HG03039 (cell line): ENCODE results near the gene KLHL17.

Experiments used
- ATAC-seq: cut with Tn5 transposase; IDR thresholded peaks from one replicate; pipeline ENCODE4 v1.9.1; 2021; ENCODE audit warnings: mild to moderate bottlenecking, moderate library complexity; ENCODE audit not compliant: unreplicated experiment

The KLHL17 gene

DNA sequence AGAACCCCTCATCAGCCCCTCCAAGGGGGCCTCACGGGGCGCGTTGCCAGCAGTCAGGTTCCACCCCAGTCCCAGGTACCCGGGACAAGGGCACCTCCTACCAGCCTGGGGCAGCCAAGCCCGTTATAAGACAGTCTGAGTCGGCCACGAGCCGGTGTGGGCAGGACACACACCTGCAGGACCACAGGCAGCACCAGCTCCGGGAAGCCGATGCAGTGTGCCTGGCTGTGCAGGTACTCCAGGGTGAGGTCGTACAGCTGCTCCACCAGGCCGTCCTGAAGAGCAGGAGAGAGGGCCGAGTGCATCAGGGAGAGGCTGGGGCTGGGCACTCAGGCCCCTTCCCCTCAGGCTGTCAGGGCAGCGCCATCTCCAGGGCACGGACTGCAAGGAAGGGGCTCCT is 12.4 kb upstream of the KLHL17 start:
- no peak for ATAC-seq

DNA sequence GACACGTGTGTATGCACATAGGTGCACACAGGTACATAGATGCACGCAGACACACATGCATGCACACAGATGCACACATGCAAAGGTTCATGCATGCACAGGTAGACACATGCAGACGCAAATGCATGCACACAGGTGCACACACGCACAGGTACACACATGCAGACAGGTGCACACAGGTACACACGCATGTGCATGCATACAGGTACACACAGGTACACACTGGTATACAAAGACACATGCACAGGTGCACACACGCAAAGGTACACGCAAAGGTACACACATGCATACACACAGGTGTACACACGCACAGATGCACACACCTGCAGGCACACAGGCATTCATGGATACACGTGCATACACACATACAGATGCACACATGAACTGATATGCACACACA is 10.1 kb upstream of the KLHL17 start:
- ATAC-seq = no peak

DNA sequence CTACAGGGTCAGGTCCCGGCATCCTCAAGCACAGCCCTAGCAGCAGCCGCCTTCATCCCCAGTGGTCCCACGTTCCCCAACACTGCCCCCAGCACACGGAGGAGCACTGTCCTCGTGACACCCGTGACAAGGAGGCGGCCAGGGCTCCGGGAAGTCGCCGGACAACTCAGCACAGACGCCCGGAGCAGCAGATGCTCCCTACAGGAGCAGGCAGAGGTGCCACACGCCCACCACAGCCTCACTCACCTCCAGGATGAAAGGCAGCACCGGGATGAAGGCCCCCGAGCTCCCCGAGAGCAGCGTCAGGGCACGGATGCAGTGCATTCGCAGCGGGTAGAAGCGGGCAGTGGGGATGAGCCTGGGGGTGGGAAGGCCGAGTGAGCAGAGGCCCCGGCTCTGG is 9.5 kb upstream of the KLHL17 start:
- no peak for ATAC-seq

DNA sequence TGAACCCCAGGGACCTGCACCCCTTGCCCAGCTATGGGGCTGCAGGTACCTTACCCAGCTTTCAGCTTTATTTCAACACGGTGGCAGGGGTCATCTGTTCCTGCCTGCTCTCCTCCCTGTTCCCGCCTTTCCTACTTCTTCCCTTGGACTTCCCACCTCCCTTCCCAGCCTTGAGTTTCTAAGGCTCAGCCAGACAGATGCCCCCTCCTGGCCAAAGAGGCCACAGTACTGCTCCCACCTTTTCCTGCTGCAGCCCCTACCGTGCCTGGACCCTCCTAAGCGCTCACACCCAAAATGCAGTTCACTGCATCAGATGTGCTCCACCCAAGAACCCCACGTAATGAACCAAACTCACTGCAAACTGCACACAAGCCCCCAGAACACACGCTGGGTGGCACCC is 9.0 kb upstream of the KLHL17 start:
- no peak for ATAC-seq

DNA sequence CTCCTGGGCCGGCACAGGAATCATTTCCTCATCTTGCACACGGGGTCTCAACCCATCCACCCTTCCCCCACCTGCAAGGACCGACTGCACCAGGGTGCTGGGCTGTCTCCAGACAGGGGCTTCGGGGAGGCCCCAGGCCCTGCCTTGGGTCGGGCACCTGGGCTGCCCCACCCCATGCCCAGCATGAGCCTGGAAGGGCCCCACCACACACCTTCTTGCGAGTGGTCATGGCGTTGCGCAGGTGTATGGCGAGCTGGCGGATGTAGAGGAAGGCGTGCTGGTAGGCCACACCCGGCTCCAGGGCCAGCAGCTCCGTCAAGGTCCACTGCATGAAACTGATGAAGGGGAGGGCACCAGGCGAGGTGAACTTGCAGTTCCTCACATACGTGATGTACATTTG is 8.2 kb upstream of the KLHL17 start:
- ATAC-seq = no peak

DNA sequence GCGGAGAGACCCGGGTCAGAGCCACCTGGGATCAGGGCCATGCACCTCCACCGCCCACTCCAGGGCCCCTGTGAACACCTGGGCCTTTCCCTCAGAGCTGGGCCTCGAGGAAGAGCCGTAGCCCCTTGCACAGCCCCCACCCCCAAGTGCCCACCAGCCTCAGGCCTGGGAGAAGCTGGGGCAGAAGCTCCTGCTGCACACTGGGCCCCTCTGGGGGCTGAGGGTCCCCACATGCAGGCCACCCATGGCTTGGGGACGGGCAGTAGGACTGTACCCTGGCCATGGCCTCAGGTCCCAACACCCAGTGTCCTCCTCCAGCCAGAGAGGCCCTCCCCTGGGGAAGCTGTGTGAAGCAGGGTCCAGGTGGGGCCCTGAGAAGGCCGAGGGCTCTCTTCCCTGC is 7.8 kb upstream of the KLHL17 start:
- no peak for ATAC-seq

DNA sequence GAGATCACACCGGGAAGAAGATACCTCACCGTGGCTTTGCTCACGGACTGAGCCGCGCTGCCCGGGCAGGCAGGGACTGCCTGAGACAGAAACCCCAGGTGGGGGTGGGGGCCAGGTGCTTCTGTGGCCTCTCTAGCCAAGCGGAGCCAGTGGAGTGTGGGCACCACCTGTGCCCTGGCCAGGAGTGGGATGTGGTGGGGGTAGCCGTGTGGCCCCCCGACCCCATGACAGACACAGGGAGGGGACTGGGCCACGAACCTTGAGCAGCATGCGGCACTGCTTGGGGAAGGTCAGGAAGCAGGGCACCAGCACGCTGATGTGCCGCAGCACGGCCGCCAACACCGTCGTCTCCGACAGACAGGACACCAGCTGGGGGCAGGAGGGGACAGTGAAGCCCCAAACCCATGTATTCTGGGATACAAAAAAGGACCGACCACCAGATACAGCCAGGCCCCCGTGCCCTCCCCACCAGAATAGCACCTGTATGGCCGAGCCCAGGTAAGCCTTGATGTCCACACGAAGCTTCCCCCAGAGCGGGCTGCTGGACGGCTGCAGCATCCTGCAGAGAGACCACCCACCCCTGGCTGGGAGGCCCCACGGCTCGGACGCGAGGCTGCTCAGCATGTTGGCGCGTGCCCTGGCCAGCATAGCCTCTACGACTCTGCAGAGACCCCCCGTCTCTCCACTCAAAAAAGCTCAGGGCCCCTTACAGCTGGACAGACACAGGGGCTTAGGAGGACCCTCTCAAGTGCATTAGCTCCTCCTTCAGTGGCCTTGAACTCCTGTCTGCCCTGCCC is 6.7 kb upstream of the KLHL17 start:
- ATAC-seq = no peak

DNA sequence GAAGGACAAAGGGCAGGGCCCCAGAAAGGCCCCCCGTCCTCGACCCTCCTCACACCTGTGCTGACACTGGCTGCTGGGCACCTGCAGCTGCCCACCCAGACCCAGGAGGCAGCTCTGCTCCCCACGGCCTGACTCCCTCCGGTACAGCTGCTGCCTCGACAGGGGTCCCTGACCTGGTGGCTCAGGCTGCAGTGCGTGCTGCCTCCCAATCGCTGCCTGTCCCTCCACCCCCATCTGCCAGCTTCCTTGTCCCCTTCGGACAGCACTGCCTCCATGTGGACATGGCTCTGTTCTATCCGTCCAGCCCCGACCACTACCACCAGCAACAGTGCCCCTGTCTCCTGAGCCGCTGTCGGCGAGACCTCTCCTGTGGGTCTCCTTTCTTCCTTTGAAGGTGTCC is 5.5 kb upstream of the KLHL17 start:
- no peak for ATAC-seq

DNA sequence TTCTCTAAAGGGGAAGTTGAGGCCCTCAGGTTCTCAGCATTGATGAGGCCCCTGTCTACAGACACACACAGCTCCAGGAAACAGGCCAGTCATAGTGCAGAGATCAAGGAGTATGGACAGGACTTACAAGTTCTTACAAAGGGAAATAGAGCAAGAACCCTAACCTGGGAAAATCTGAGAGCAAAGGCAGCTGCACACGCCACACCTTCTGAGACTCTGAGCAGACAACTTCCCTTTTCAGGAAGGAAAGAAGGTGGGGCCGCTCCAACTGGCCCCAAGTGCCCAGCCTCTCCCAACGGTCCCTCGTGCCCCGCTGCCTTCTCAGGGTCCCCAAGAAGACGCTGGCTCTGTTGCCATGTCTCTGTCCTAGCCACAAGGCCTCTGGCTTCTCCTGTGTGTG is 4.9 kb upstream of the KLHL17 start:
- no peak for ATAC-seq

DNA sequence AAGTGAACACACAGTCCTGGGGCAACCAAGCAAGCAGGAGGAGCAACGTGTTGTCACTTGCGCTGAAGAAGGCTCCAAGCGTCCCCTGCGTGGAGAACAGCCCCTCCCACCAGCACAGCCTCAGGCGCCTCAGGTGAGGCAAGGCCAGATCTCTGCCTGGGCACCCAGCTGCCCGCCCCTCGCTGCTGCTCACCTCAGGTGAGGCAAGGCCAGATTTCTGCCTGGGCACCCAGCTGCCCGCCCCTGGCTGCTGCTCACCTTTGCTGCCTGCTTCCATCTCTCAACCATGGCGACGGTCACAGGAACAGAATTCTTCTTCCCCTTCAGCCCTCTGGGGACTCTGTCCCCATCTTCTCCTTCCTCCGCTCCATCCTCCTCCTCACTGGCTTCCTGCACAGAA is 3.7 kb upstream of the KLHL17 start:
- no peak for ATAC-seq

DNA sequence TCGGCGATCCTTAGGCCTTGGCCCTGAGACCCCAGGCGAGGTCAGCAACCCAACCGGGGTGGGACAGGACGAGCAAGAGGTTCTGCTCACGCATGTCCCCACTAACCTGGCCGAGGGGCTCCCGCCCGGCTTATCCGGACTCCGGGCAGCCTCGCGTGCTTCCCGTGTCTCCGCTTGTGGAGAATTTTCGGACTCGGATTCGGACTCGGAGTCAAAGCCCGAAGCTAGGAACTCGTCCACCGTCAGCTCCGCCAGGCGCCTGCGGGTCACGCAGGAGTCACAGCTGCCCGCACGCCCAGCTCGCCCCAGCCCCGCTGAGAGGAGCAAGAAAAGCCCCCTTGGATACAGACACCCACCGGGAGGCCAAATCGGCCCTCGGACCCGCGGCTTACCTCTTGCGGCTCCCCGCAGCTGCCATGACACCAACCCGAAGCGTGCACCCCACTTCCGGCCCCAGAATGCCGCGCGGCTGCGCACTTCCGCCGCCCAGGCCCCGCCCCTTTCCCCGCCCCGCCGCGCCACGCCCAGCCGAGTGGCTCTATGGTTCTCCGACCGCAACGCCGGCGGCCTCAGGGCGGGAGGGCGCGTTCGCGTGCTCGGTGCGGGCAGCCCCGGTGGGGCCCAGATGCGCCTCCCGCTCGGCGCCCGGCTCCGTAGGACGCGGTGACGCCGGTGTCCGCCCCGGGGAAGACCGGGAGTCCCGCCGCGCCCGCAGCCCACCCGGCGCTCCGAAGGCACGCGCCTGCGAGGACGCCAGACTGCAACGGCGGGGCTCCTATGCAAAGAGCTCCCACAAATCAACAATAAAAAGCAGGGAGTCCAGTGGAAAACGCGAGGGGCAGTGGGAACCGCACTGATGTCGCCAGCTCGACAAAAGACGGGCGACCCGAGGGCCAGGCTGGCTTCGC is 1.3 kb upstream of the KLHL17 start, which contains the start of gene NOC2L:
Gene NOC2L, minus strand, starts transcription at position 434 of the 908 bp plus-strand sequence. Its CDS starts 16 bp downstream, at position 418.
- peak; percentile 63 for ATAC-seq

DNA sequence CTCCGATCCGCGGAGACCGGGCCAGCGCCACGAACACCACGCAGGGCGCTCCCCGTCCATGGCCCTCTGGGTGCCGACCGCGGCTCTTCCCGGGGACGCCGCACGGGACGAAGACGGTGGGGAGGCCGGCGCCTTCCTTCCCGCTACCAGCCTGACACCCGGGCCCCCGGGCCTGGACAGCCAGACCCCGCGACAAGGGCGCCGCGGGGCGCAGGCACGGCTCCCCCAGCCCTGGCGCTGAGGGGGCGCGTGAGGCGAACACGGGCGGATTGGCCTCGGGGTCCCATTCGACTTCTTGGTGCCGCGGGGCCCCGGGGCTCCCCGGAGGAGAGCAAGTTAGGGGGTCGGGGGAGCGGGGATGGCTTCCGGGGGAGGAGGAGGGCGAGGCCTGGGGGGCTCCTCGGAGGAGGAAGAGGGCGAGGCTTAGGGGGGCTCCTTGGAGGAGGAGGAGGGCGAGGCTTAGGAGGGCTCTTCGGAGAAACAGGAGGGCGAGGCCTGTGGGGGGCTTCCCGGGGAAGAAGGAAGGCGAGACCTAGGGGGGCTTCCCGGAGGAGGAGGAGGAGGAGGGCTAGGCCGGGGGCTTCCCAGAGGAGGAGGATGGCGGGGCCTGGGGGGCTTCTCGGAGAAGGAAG is 537 bp upstream of the KLHL17 start:
- no peak for ATAC-seq

DNA sequence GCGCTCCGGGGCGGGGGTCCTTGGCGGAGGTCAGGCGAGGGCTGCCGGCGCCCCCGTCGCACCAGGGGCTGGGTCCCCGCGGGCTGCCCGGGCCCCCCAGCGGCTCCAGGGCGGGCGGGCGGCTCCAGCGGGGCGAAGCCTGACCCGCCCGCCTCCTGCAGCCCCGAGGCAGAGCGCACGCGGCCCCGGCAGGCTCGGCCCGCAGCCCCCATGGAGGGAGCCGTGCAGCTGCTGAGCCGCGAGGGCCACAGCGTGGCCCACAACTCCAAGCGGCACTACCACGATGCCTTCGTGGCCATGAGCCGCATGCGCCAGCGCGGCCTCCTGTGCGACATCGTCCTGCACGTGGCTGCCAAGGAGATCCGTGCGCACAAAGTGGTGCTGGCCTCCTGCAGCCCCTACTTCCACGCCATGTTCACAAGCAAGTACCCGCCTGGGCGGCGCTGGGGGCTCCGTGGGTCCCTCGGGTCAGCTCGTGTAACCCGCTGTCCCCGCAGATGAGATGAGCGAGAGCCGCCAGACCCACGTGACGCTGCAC is 817 bp downstream of the KLHL17 start:
- no peak for ATAC-seq

DNA sequence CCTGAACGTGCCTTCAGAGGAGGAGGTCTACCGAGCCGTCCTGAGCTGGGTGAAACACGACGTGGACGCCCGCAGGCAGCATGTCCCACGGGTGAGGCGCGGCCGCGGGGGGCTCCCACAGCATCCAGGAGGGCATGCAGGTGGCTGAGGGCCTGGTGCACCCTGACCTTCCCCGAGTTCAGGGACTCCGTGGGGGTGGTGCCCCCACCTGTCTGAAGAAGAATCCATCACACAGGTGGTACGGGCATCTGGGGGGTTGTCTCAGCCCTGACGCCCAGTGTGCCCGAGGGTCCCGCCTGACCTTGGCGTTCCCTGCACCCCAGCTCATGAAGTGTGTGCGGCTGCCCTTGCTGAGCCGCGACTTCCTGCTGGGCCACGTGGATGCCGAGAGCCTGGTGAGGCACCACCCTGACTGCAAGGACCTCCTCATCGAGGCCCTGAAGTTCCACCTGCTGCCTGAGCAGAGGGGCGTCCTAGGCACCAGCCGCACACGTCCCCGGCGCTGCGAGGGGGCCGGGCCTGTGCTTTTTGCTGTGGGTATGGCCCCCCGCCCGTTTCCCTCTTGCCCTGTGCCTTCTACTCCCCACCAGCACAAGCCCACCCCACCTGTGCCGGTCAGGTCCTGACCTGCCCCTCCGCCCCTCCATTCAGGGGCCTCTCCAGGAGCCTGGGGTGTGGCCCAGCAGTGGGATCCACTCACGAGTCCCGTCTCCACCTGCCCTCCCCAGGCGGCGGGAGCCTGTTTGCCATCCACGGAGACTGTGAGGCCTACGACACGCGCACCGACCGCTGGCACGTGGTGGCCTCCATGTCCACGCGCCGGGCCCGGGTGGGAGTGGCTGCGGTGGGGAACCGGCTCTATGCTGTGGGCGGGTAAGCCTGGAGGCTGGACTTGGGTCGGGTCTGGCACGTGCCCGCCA is 2.3 kb downstream of the KLHL17 start:
- no peak for ATAC-seq

DNA sequence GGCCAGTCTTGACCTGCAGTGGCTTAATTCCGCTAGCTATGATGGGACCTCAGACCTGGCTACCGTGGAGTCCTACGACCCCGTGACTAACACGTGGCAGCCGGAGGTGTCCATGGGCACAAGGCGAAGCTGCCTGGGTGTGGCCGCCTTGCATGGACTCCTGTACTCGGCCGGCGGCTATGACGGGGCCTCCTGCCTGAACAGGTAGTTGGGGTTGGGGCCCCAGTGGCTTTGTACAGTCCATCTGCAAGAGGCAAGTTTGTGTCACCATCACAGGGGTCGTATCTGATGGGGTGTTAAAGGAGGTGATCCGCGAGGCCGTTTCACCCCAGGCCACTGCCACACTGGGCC is 2.9 kb downstream of the KLHL17 start:
- no peak for ATAC-seq

DNA sequence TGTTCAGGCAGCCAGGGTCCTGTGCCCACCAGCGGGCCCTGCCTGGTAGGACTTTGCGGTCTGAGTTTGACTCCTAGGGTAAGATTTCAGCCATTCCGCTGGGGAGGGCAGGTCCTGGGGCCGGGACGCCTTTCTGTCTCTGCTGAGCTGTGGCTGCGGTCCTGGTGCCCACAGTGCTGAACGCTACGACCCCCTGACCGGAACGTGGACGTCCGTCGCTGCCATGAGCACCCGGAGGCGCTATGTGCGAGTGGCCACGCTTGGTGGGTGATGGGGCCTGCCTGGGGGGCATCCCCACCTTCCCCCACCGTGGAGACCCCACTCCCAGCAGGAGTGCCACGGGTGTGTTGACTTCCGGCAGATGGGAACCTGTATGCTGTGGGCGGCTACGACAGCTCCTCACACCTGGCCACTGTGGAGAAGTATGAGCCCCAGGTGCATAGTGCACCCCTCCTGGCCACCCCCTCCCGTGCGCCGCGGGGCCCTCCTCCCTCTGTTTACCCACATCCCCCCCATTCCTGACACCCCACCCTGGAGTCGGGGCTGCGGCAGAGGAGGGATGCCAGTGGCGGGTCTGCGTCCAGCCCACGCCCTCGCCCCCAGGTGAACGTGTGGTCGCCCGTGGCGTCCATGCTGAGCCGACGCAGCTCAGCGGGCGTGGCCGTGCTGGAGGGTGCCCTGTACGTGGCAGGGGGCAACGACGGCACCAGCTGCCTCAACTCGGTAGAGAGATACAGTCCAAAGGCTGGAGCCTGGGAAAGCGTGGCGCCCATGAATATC is 3.6 kb downstream of the KLHL17 start:
- ATAC-seq = no peak

DNA sequence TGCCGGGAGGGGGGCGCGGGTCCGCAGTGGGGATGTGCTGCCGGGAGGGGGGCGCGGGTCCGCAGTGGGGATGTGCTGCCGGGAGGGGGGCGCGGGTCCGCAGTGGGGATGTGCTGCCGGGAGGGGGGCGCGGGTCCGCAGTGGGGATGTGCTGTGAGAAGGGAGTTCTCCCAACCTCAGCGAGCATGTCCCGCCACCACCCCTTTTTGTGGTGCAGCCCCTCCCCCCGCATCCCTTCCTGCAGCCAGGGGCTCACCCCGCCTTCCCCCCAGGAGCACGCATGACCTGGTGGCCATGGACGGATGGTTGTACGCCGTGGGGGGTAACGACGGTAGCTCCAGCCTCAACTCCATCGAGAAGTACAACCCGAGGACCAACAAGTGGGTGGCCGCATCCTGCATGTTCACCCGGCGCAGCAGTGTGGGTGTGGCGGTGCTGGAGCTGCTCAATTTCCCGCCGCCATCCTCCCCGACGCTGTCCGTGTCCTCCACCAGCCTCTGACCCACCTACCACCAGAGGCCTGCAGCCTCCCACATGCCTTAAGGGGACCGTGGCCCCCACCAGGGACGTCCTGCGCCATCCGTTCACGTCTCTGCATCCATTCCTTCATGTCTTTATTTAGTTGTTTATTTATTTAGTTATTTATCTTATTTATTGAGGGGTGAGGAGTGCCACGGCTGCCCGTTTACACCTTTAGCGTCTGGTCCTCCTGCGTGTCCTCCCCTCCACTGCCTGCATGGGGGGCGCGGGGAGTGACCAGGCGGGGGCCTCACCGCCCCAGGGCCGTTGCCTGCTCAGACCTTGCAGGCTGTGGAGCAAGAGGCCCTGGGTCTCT is 4.5 kb downstream of the KLHL17 start:
- ATAC-seq = no peak

DNA sequence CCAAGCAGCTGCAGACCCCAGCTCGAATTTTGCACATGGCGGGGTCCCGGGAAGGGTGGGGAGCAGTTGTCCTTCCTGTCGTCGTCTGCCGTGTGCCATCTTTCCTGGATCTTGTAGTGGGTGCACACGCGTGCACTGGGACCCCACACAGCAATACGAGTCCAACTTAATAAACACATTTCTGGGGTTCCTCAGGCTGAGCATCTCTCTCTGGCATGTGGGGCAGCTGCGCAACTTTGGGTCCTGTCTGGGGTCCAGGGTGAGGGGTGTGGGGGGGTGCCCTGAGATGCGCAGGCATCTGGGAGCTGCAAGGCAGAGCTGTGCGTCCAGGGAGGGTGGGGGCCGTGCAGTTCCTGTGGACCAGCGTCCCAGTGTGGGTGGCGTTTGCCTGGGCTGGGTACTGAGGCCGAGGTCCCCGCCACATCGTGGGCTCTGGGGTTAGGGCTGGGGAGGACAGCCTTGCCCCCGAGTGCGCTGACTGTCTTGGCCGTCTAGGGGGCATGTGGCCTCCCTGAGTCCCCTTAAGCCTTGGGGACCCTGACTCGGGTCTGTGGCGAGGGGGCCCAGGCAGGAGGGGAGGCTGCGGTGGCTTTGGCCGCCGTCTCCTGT is 5.2 kb downstream of the KLHL17 start:
- no peak for ATAC-seq
